OCI-LY1 (cell line): ENCODE data around the gene ELMOD1.

Source experiments
- EZH2 ChIP-seq: fragments of 200-600 bp; sonication (generic), shearing (Covaris generic); IDR thresholded peaks from 2 replicates; pipeline ENCODE4 v1.8.0; 2017; ENCODE audit warnings: borderline replicate concordance, mixed run types, mild to moderate bottlenecking, antibody characterized with exemption, low read length, moderate library complexity, mixed read lengths
- TF ChIP-seq, protein P1 (sequence below): fragments of 200-600 bp; sonication (generic), shearing (Covaris generic); IDR thresholded peaks from 2 replicates; pipeline ENCODE4 v1.5.1; 2017; ENCODE audit warnings: mild to moderate bottlenecking, antibody characterized with exemption, low read length, moderate library complexity, mixed read lengths

DNA sequence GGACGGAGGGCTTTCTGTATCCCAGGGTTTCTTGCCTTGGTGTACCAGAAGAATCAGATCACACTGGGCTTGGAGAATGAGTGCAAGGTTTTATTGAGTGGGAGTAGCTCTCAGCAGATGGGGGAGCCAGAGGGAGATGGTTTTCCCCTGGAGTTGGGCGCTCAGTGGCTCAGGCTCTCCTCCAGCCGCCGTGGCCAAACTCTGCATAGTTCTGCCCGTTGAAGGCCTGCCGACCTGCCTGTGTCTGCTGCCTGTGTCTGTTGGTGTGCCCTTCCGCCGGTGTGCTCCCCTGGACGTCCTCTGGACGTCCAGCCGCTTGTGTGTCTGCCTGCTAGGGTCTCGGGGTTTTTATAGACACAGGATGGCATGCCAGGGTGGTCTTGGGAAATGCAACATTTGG is 20.9 kb upstream of the ELMOD1 start:
- TF ChIP-seq, protein P1, sequence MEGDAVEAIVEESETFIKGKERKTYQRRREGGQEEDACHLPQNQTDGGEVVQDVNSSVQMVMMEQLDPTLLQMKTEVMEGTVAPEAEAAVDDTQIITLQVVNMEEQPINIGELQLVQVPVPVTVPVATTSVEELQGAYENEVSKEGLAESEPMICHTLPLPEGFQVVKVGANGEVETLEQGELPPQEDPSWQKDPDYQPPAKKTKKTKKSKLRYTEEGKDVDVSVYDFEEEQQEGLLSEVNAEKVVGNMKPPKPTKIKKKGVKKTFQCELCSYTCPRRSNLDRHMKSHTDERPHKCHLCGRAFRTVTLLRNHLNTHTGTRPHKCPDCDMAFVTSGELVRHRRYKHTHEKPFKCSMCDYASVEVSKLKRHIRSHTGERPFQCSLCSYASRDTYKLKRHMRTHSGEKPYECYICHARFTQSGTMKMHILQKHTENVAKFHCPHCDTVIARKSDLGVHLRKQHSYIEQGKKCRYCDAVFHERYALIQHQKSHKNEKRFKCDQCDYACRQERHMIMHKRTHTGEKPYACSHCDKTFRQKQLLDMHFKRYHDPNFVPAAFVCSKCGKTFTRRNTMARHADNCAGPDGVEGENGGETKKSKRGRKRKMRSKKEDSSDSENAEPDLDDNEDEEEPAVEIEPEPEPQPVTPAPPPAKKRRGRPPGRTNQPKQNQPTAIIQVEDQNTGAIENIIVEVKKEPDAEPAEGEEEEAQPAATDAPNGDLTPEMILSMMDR = no peak
- TF ChIP-seq EZH2 = no peak
